H1 (cell line): ENCODE results near the gene KCNK2. TPM values are rescaled to one million over a fixed set of nuclear protein-coding genes. Genes with fewer than 3 reads are reported as not detected.

Experiments
- CTCF ChIA-PET: fragments of 300-600 bp; sonication (Branson Sonifier 250); formaldehyde crosslinking; loops from one replicate; lab custom pipeline; 2021; ENCODE audit not compliant: partially characterized antibody; lab: Charles Lee
- POLR2A ChIA-PET: fragments of 300-600 bp; sonication (Branson Sonifier 250); formaldehyde crosslinking; loops from one replicate; lab custom pipeline; 2021; ENCODE audit warnings: inconsistent platforms; ENCODE audit not compliant: partially characterized antibody; lab: Charles Lee
- DNase-seq, 2 experiments: peaks; one replicate each; pipeline versions ENCODE4 v3.0.0 to v3.0.0-alpha.2; 2010 to 2022; ENCODE audit warnings: low spot score in 2 of 2, low read depth in 1 of 2, mixed read lengths in 1 of 2
- FAIRE-seq: peaks from 2 replicates; lab custom pipeline; 2011; peaks lifted over from hg19 to GRCh38; lab: Jason Lieb, UNC
- H2AFZ ChIP-seq: 2 replicates; pipeline ENCODE4 v1.8.1; 2012; ENCODE audit warnings: low read length, inconsistent platforms
- H2AK5ac ChIP-seq: 2 replicates; pipeline ENCODE4 v1.6.1; 2013; ENCODE audit warnings: low read depth, low read length
- H2BK120ac ChIP-seq: replicated peaks from 2 replicates; pipeline ENCODE3; 2013; ENCODE audit warnings: low read depth, low read length, inconsistent platforms
- H2BK12ac ChIP-seq: 2 replicates; pipeline ENCODE4 v1.6.1; 2013; ENCODE audit warnings: low read depth, low read length
- H2BK15ac ChIP-seq: 2 replicates; pipeline ENCODE4 v1.6.1; 2013; ENCODE audit warnings: low read length
- H2BK20ac ChIP-seq: 2 replicates; pipeline ENCODE4 v1.6.1; 2013; ENCODE audit warnings: low read length
- H2BK5ac ChIP-seq: 2 replicates; pipeline ENCODE4 v1.6.1; 2013; ENCODE audit warnings: low read depth, low read length
- H3K14ac ChIP-seq: 2 replicates; pipeline ENCODE4 v1.6.1; 2013; ENCODE audit warnings: inconsistent platforms; ENCODE audit not compliant: insufficient read length
- H3K18ac ChIP-seq: 2 replicates; pipeline ENCODE4 v1.6.1; 2013; ENCODE audit warnings: low read length; ENCODE audit errors: extremely low read depth
- H3K23ac ChIP-seq: 2 replicates; pipeline ENCODE4 v1.6.1; 2013; ENCODE audit warnings: inconsistent platforms; ENCODE audit not compliant: insufficient read length
- H3K23me2 ChIP-seq: 2 replicates; pipeline ENCODE4 v1.6.1; 2013; ENCODE audit warnings: low read depth, low read length
- H3K27ac ChIP-seq: 2 replicates; pipeline ENCODE4 v1.6.1; 2011; ENCODE audit warnings: low read depth, low read length, inconsistent platforms
- H3K27me3 ChIP-seq, 4 experiments: replicated peaks in 1 of 4; 1 replicate in 1 of 4; 2 replicates in 3 of 4; pipeline versions ENCODE4 v1.6.1 to v1.8.1; 2011 to 2013; ENCODE audit warnings: low read length in 3 of 4, mild to moderate bottlenecking in 3 of 4, inconsistent platforms in 2 of 4, mixed read lengths in 2 of 4, moderate library complexity in 1 of 4; ENCODE audit not compliant: control insufficient read depth in 3 of 4, insufficient read depth in 3 of 4; ENCODE audit errors: extremely low read depth in 1 of 4
- H3K36me3 ChIP-seq, 4 experiments: 2 replicates each; pipeline versions ENCODE4 v1.6.1 to v1.8.1; 2011 to 2013; ENCODE audit warnings: mild to moderate bottlenecking in 4 of 4, low read length in 3 of 4, moderate library complexity in 2 of 4, control low read depth in 1 of 4, inconsistent platforms in 1 of 4; ENCODE audit not compliant: insufficient read depth in 4 of 4, control insufficient read depth in 2 of 4
- H3K4ac ChIP-seq: replicated peaks from 2 replicates; pipeline ENCODE3; 2013; ENCODE audit warnings: low read length, low read depth, mixed read lengths, inconsistent platforms; ENCODE audit not compliant: insufficient read length
- H3K4me1 ChIP-seq, 4 experiments: replicated peaks in 1 of 4; 1 replicate in 1 of 4; 2 replicates in 3 of 4; pipeline versions ENCODE4 v1.6.1 to v1.8.1; 2011 to 2013; ENCODE audit warnings: low read length in 3 of 4, inconsistent platforms in 2 of 4, mixed read lengths in 1 of 4; ENCODE audit not compliant: insufficient read depth in 4 of 4, control insufficient read depth in 3 of 4
- H3K4me2 ChIP-seq, 2 experiments: 2 replicates each; pipeline versions ENCODE4 v1.6.1 to v1.8.1; 2011 to 2013; ENCODE audit warnings: low read depth in 2 of 2, low read length in 2 of 2, control low read depth in 1 of 2, inconsistent platforms in 1 of 2, mild to moderate bottlenecking in 1 of 2; ENCODE audit not compliant: insufficient read depth in 1 of 2
- H3K4me3 ChIP-seq, 4 experiments: fragments of 200-600, 300-600 bp in 1 of 4; sonication (generic), shearing (Covaris generic), sonication (Bioruptor Twin) in 1 of 4; 2 replicates each; pipeline versions ENCODE4 v1.5.1 to v1.8.1; 2011 to 2016; ENCODE audit warnings: low read length in 4 of 4, low read depth in 3 of 4, control low read depth in 2 of 4, inconsistent platforms in 2 of 4, mild to moderate bottlenecking in 2 of 4, mixed read lengths in 1 of 4, moderate library complexity in 1 of 4; ENCODE audit not compliant: insufficient read depth in 2 of 4; ENCODE audit errors: extremely low read depth in 1 of 4
- H3K56ac ChIP-seq: replicated peaks from 2 replicates; pipeline ENCODE3; 2013; ENCODE audit warnings: low read depth, mild to moderate bottlenecking, mixed read lengths, low read length, inconsistent platforms; ENCODE audit not compliant: insufficient read length
- H3K79me1 ChIP-seq: 2 replicates; pipeline ENCODE4 v1.6.1; 2013; ENCODE audit warnings: low read depth, low read length, control low read depth
- H3K79me2 ChIP-seq, 2 experiments: 2 replicates each; pipeline versions ENCODE4 v1.6.1 to v1.8.1; 2012 to 2013; ENCODE audit warnings: low read length in 2 of 2, mild to moderate bottlenecking in 2 of 2, inconsistent platforms in 1 of 2; ENCODE audit not compliant: insufficient read depth in 2 of 2, control insufficient read depth in 1 of 2
- H3K9ac ChIP-seq, 4 experiments: replicated peaks in 1 of 4; 1 replicate in 1 of 4; 2 replicates in 3 of 4; pipeline versions ENCODE4 v1.6.1 to v1.8.1; 2011 to 2013; ENCODE audit warnings: low read depth in 3 of 4, low read length in 3 of 4, control low read depth in 2 of 4, mild to moderate bottlenecking in 2 of 4, moderate library complexity in 2 of 4, inconsistent platforms in 1 of 4; ENCODE audit errors: extremely low read depth in 1 of 4
- H3K9me3 ChIP-seq, 2 experiments: 2 replicates each; pipeline versions ENCODE4 v1.6.1 to v1.8.1; 2012 to 2013; ENCODE audit warnings: mild to moderate bottlenecking in 2 of 2, moderate library complexity in 2 of 2, control low read depth in 1 of 2, inconsistent platforms in 1 of 2, low read depth in 1 of 2, low read length in 1 of 2, mixed read lengths in 1 of 2; ENCODE audit not compliant: insufficient read depth in 2 of 2
- H4K20me1 ChIP-seq, 2 experiments: replicated peaks in 1 of 2; 2 replicates each; pipeline versions ENCODE3 to v1.8.1; 2011 to 2013; ENCODE audit warnings: inconsistent platforms in 2 of 2, low read length in 2 of 2, mild to moderate bottlenecking in 1 of 2; ENCODE audit not compliant: insufficient read depth in 2 of 2, control insufficient read depth in 1 of 2
- H4K5ac ChIP-seq: 2 replicates; pipeline ENCODE4 v1.6.1; 2013; ENCODE audit warnings: low read length, low read depth, mixed read lengths, inconsistent platforms; ENCODE audit not compliant: insufficient read length
- H4K8ac ChIP-seq: 2 replicates; pipeline ENCODE4 v1.8.0; 2013; ENCODE audit warnings: mild to moderate bottlenecking, moderate library complexity, low read length, inconsistent platforms; ENCODE audit not compliant: insufficient read depth; ENCODE audit errors: extremely low read depth
- H4K91ac ChIP-seq: replicated peaks from 2 replicates; pipeline ENCODE3; 2013; ENCODE audit warnings: low read length, mixed read lengths, inconsistent platforms; ENCODE audit not compliant: insufficient read length
- FOSL1 ChIP-seq: IDR thresholded peaks from 2 replicates; pipeline ENCODE4 v1.6.1; 2011; ENCODE audit warnings: mild to moderate bottlenecking, low read depth, low read length, moderate library complexity; ENCODE audit not compliant: insufficient read depth
- KDM4A ChIP-seq: IDR thresholded peaks from one replicate; pipeline ENCODE4 v1.7.1; 2012; ENCODE audit warnings: low read depth, mild to moderate bottlenecking, moderate library complexity, low read length, inconsistent platforms; ENCODE audit not compliant: severe bottlenecking
- NANOG ChIP-seq: IDR thresholded peaks from 2 replicates; pipeline ENCODE4 v1.6.1; 2011; ENCODE audit warnings: low read length, low read depth, mild to moderate bottlenecking, inconsistent platforms; ENCODE audit not compliant: insufficient read depth, poor library complexity, severe bottlenecking
- RNF2 ChIP-seq: fragments of 200-900, 300-1000 bp; sonication (generic); IDR thresholded peaks from 2 replicates; pipeline ENCODE4 v1.7.1; 2016; ENCODE audit warnings: borderline replicate concordance, low read depth, mild to moderate bottlenecking, antibody characterized with exemption, low read length; ENCODE audit not compliant: poor library complexity, severe bottlenecking; ENCODE audit errors: missing control alignments
- SIX5 ChIP-seq: IDR thresholded peaks from 2 replicates; pipeline ENCODE4 v1.6.1; 2011; ENCODE audit warnings: mild to moderate bottlenecking, low read depth, low read length
- TAF7 ChIP-seq: optimal IDR thresholded peaks from 2 replicates; pipeline ENCODE3; 2011; ENCODE audit warnings: low read depth, mild to moderate bottlenecking, inconsistent platforms, low read length, moderate library complexity, borderline replicate concordance
- TBP ChIP-seq: IDR thresholded peaks from 2 replicates; pipeline ENCODE4 v1.6.1; 2011; ENCODE audit warnings: low read depth, low read length, improper control_type of control experiment
- ZNF274 ChIP-seq: IDR thresholded peaks from 2 replicates; pipeline ENCODE4 v1.7.0; 2012; ENCODE audit warnings: low read length, borderline replicate concordance; ENCODE audit errors: extremely low read depth
- WGBS, 2 experiments: shearing (Covaris generic) in 1 of 2; methylation state at CpG; one replicate each; pipeline versions ENCODE4 v1.1.6 to v1.1.7; 2013 to 2015; ENCODE audit warnings: low lambda C conversion rate in 2 of 2, mixed read lengths in 2 of 2, inconsistent platforms in 1 of 2, low coverage in 1 of 2, missing lambda C conversion rate in 1 of 2; ENCODE audit not compliant: insufficient replicate concordance in 2 of 2, insufficient coverage in 1 of 2, insufficient read length in 1 of 2; ENCODE audit errors: extremely low coverage in 1 of 2, missing lambda C conversion rate in 1 of 2; 5-methylcytosine and 5-hydroxymethylcytosine counted together
- polyA plus RNA-seq, 7 experiments: library from polyadenylated mRNA; depleted of rRNA in 3 of 7; stranded (reverse) in 5 of 7; unstranded in 2 of 7; fragments of >200 nt in 5 of 7; fragments of 200-250 nt in 2 of 7; gene quantifications; 1 replicate in 5 of 7; 2 replicates in 1 of 7; 4 replicates in 1 of 7; pipeline versions ENCODE4 v1.2.1 to v1.2.3, GENCODE V29; 2011 to 2013; ENCODE audit warnings: missing spikeins in 2 of 7, mixed read lengths in 2 of 7
- total RNA-seq: library from RNA; stranded (reverse); fragmentation: NEBNext Ultra II Directional; extraction: Animal tissue kit (Norgen Biotek cat#: 25700); gene quantifications from 2 replicates; pipeline ENCODE4 v1.2.1, GENCODE V29; 2021
- TF ChIP-seq, protein P1 (sequence below): IDR thresholded peaks from 2 replicates; pipeline ENCODE4 v1.6.1; 2011; ENCODE audit warnings: low read depth, mild to moderate bottlenecking, low read length; ENCODE audit not compliant: insufficient read depth

Gene KCNK2
- total and polyA plus RNA-seq, 2 of the 8 experiments (the other 6 are each of a cell fraction or from before 2014, with no cell fraction given), result 0.59 to 1.2 TPM

DNA sequence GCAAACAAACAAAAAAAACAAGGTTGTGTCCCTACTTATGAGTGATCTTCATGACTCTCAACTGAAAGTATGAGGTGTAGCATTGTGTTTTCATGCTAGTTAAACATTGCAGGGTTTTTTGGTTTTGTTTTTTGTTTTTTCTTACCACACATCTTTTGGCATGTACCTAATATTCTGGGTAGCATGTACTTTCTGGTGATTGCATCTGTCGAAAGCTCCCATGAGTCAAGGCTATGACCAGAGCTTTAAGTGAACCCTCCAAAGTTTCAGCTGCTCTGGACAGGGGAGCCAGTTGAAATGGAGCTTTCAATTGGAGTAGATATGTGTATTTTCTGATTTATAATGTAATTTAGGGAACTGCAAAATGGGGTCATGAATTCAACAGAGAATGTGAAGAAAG lies 115.5 kb downstream of the KCNK2 start:
- Histone ChIP-seq H3K27ac (no peak overlapping the region), H3K4me3 (no peak overlapping the region), H4K91ac (no peak overlapping the region), H3K79me2 (no peaks in the 10 kb centered on the region), H2BK12ac (no peak overlapping the region), H2AFZ (0 out of 2 replicates have a peak overlapping the region, but pooled peaks have one; percentile 70), H3K9me3 (no peaks in the 10 kb centered on the region), H2BK5ac (no peak overlapping the region), H3K18ac (no peak overlapping the region), H3K14ac (no peak overlapping the region), H3K4ac (no peak overlapping the region), H3K4me1 (peaks cover 0 to 14% (median 8%) of the 10 kb centered on the region in 4 experiments; a peak in 5 of 7 replicates), H4K20me1 (no peaks in the 10 kb centered on the region), H3K79me1 (no peaks in the 10 kb centered on the region), H3K23me2 (no peaks in the 10 kb centered on the region; the same call in 1 of the 2 replicates), H3K23ac (no peak overlapping the region), H3K36me3 (no peaks in the 10 kb centered on the region), H3K56ac (no peak overlapping the region), H4K5ac (no peak overlapping the region), H2AK5ac (no peak overlapping the region), H3K9ac (no peak overlapping the region), H3K4me2 (no peak overlapping the region), H2BK20ac (no peak overlapping the region), H3K27me3 (no peaks in the 10 kb centered on the region), H2BK15ac (no peak overlapping the region), H4K8ac (no peak overlapping the region), H2BK120ac (peak overlapping the region; percentile 75)
- POLR2A ChIA-PET, result interaction anchor here (0.7 kb wide), 1 partner anchor 115 kb away, joined by 3 read pairs; no protein-coding TSS in a partner anchor
- no peak for FAIRE-seq
- CTCF ChIA-PET, result interaction anchor here (0.7 to 1.1 kb wide), 3 partner anchors 62 to 320 kb away, joined by 3 to 4 read pairs (median 3); no protein-coding TSS in a partner anchor
- WGBS, 2 experiments, result 87% methylated on average over 1 of the region's 1 CpG; no CpG with 5 or more reads in 1 of the 2 experiments
- no peak for DNase-seq
- no peak for TF ChIP-seq TBP
- TF ChIP-seq ZNF274, result no peak
- TF ChIP-seq RNF2, result no peak
- no peak for TF ChIP-seq KDM4A
- no peak for TF ChIP-seq TAF7
- no peak for TF ChIP-seq FOSL1
- TF ChIP-seq SIX5, result no peak
- TF ChIP-seq, protein P1, sequence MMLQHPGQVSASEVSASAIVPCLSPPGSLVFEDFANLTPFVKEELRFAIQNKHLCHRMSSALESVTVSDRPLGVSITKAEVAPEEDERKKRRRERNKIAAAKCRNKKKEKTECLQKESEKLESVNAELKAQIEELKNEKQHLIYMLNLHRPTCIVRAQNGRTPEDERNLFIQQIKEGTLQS, result no peak
- TF ChIP-seq NANOG, result no peak
